ENCODE measurements around the gene TIA1.

- TF ChIP-seq POLR2A (IDR thresholded peaks at IDR 0.05), result no peak
- TF ChIP-seq CTCF (IDR thresholded peaks at IDR 0.05), result no peak
Measured at GRCh38 chr2:70242552-70242951, 5.9 kb downstream of the TIA1 start.

All from thyroid gland (tissue), 4 donors.